DND-41 (cell line): ENCODE results near the gene SPDL1.

Experiments used
- CTCF ChIP-seq: IDR thresholded peaks from 2 replicates; pipeline ENCODE4 v1.5.1; 2012; ENCODE audit warnings: borderline replicate concordance, low read length, moderate library complexity, mild to moderate bottlenecking; ENCODE audit not compliant: poor library complexity, severe bottlenecking; ENCODE audit errors: extremely low read depth
- EZH2 ChIP-seq: IDR thresholded peaks from 3 replicates; pipeline ENCODE4 v1.6.1; 2012; ENCODE audit warnings: borderline replicate concordance, low read depth, mild to moderate bottlenecking, moderate library complexity, low read length, inconsistent platforms; ENCODE audit not compliant: severe bottlenecking

GRCh38 chr5:169569513-169569912 lies 14.1 kb upstream of the SPDL1 start:
- TF ChIP-seq CTCF (no peak), EZH2 (no peak)
